Measurements from ENCODE around the gene SEMA6A.

The SEMA6A gene

DNA sequence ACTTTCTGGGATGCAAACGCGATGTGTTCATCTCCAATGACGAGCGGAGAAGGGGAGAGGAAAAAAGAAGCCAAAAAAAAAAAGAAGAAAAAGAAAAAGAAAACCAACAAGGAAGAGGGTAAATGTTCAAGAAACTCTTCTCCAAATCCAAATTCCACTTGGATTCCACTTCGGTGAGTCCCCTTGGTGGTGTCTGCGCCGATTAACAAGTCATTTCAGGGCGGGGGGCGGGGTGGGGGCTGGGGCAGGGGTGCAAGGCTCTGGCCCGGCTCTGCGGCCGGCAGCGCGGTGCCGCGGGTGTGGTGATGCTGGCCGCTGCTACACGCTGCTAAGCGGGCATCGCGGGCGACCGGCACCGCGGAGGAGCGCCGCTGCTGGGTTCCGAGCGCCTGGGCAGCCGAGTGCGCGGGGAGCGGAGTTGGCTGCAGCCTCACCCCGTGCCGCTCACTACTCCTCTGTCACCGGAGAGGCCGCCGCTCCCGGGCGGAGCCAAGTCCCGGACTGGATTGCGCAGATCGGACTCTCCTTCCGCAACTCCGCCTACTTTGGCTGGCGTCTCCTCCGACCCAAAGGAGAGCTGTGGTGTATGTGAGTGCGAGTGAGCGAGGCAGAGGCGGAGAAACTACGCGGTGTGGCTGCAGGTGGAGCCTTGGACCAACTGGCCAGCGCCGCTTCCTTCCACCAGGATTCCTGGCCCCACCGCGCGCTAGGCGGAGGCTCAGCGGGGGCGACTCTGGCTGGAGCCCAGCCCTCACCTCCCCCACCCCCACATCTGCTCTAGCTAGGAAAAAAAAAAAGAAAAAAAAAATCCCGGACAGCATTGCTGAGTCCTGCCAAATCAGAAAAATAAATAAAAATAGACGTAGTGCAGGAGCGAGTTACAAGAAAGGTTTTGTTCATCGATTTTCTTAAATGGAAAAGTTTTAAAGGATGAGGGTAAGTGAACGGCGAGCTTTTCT lies at the start of gene SEMA6A:
Gene SEMA6A (minus strand): TSS at position 457 of the 959 bp plus-strand sequence. CDS start 69,879 bp downstream, outside the sequence.
- peak; percentile 46 to 63 (median 63) for DNase-seq (ENCODE audit: low read depth in 3 of 3)

DNA sequence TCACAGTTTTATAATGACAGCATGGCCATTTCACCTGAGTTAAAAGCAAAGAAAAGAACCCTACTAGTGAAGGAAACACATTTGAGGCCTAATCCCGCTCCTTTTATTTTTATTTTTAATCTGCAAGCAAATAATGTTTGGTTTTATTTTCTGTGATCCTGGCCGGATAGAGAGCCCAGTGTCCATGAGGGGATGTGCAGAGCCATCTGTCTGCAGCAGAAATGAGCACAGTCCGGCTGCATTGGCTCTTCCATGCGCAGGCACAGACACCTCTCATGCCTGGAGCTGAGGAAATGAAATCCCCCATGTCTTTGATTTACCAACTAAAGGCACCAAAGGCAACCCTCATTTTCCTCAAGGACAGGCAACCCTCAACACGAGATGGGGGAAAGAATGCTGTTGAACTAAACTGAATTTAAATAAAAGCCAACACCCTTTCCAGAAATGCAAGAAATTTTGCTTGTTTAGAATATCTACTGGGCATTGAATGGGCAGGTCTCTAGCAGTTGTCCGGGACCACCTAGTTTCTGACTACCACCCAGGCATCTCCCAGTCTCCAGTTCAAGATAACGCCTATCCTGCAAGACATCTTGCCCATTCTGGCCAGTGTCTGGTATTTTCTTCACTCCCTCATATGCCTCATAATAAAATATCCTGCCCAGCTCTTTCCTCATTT lies 47.9 kb upstream of the SEMA6A start:
- DNase-seq (ENCODE audit: low read depth in 3 of 3), result no peak

GRCh38 chr5:116621599-116621998 lies 47.0 kb upstream of the SEMA6A start:
- no peak for DNase-seq (ENCODE audit: low read depth in 3 of 3)

GRCh38 chr5:116616876-116617275 lies 42.3 kb upstream of the SEMA6A start:
- no peak for DNase-seq (ENCODE audit: low read depth in 3 of 3)

DNA sequence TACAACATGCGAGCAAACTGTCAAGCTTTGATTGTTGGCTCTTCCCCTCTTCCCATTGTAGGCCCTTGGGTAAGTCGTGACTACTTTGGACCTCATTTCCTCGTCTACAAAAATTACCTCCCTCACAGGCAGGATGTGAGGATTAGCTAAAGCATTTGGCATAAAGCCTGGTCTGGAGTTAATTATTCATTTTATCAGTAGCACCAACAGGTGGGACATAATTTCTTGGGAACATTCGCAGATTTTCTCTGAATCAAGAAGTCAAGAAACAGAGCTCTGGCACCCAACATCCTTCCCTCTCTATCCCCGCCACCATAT lies 39.9 kb upstream of the SEMA6A start:
- no peak for DNase-seq (ENCODE audit: low read depth in 3 of 3)

GRCh38 chr5:116613445-116613844 lies 38.8 kb upstream of the SEMA6A start:
- no peak for DNase-seq (ENCODE audit: low read depth in 3 of 3)

- no peak for DNase-seq (ENCODE audit: low read depth in 3 of 3)
Observed at GRCh38 chr5:116612431-116612830, 37.8 kb upstream of the SEMA6A start.

- DNase-seq (ENCODE audit: low read depth in 3 of 3), result no peak
Observed at GRCh38 chr5:116605310-116606070, 30.9 kb upstream of the SEMA6A start.

DNA sequence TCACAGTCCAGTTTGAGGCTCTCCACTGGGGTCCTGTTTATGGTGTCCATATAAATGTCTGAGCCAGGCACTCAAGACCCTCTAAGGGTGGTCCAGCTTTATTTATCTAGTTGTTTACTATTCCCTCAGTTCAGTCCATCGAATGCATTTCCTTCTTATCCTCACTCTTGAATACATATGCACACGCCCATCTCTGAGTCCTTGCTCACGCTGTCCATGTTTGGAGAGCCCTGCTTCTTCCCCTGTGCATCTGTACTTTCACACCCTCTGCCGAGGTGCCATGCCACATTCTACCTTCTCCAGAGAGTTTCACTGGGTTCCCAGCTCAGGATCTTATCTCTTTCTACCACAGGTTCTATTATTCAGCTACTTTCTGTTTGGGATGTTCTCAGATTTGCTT lies 30.2 kb upstream of the SEMA6A start:
- no peak for DNase-seq (ENCODE audit: low read depth in 3 of 3)

- no peak for DNase-seq (ENCODE audit: low read depth in 3 of 3)
Observed at GRCh38 chr5:116600876-116601275, 26.3 kb upstream of the SEMA6A start.

DNA sequence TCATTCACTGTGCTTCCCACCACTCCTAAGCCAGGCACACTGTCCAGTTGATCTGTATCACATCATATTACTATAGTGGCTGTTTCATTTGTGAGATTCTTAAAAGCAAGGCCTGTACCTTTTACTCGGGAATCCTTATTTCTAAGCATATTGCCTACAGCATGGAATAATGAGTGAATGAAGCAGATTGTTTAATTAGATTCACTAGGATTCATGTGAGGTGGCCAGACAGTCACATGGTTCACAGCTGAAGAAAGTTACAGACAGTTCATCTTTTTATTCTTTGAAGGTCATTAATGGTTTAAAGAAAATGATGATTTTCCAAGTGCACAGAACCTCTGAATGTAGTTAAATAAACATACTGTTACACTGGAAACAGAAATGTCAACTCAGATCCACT lies 24.3 kb upstream of the SEMA6A start:
- no peak for DNase-seq (ENCODE audit: low read depth in 3 of 3)

- DNase-seq (ENCODE audit: low read depth in 3 of 3), result no peak
Observed at GRCh38 chr5:116595498-116595897, 20.9 kb upstream of the SEMA6A start.

DNA sequence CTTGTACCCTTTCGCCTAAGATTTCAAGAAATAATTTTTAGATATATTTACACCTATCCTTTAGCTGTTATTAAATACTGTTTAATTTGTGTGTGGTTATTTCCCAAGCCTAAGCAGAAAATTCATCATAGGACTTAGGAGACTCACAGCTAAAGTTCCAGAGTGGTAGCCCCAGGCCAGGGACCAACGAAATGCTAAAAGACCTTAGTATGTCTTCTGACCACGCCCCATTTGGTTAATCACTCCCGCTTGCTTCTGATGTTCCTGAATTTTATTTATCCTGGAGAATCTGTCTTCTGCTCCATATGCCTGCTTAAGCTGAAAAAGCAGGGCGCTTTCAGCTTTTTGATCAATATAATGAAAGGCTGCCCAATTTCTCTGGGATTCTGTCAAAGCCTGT lies 18.7 kb upstream of the SEMA6A start:
- no peak for DNase-seq (ENCODE audit: low read depth in 3 of 3)

- DNase-seq (ENCODE audit: low read depth in 3 of 3), result no peak
Observed at GRCh38 chr5:116585227-116585626, 10.6 kb upstream of the SEMA6A start.

DNA sequence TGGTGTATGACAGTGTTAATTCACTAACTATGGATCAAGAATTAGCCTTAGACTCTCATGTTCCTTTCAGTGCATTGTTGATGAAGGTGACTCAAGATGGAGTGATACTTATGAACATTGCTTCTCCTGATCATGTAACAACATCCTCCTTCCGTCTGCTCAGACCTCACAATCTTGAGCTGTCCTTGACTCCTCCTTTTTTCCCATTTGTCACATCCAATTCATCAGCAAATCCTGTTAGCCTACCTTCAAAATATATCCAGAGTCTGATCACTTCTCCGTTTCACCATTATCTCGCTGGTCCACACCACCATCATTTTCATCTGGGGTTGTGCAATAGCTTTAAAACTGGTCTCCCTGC lies 9.2 kb upstream of the SEMA6A start:
- DNase-seq (ENCODE audit: low read depth in 3 of 3), result no peak

GRCh38 chr5:116583085-116583861 lies 8.7 kb upstream of the SEMA6A start:
- no peak for DNase-seq (ENCODE audit: low read depth in 3 of 3)

- no peak for DNase-seq (ENCODE audit: low read depth in 3 of 3)
Observed at GRCh38 chr5:116581910-116582309, 7.3 kb upstream of the SEMA6A start.

GRCh38 chr5:116579144-116579543 lies 4.5 kb upstream of the SEMA6A start:
- no peak for DNase-seq (ENCODE audit: low read depth in 3 of 3)

- DNase-seq (ENCODE audit: low read depth in 3 of 3), result no peak
Observed at GRCh38 chr5:116578676-116579075, 4.1 kb upstream of the SEMA6A start.

DNA sequence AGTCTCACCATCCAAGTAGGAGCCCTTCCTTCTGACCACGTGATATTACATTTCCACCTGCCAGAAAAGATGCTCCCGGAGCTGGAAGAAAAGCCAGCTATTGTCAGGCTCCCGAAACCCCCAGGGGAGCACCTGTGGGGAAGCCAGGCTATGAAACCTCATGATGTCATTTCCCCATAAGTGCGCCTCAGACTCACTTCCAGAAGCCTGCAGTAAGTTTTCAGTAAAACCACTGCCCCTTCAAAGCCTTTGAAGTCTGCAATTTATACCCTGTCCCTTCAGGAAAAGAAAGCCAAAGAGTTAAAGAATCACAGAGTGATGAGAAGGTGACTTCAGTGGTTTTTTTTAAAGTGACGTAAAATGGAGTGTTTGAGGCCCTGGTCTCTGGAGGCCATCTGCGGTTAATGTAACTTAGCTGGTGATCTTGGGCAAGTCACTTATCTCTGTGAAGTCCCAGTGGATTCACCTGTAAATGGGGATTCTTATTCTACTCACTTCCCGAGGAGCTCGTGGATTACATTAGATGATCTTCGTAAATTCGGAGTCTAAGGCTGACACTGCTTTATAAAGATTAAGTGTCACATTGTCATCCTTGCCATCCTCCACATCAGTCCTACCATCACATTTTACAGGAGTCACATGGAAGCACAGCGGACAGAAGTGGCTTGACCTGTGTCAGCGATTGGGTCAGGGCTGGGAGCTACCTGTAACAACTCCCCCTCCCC lies 2.6 kb upstream of the SEMA6A start:
- DNase-seq (ENCODE audit: low read depth in 3 of 3), result no peak
